ENCODE data around the gene ARHGAP15. TPM values are rescaled to one million over a fixed set of nuclear protein-coding genes. Genes with fewer than 3 reads are reported as not detected.

ARHGAP15 gene
- total RNA-seq, 1 donor from 2014 or later = 32.2 TPM

DNA sequence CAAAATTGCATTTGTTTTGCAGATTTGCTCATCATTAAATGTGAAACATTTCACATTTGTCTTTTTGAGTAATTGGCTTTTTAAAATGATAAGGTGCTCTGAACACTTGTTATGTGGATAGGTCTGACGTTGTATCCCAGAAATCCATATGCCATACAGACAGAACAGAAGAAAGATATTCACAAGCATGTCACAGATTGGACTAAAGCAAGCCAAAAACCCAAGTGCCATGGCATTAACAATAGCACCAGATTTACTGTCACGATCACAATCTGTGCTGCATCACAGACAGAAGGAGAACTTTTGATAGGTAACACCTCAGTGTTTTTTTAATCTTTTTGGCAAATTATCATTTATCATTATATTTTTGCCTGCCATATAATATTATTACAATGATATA, 272.6 kb downstream of the ARHGAP15 start:
- peak; percentile 6 for DNase-seq

DNA sequence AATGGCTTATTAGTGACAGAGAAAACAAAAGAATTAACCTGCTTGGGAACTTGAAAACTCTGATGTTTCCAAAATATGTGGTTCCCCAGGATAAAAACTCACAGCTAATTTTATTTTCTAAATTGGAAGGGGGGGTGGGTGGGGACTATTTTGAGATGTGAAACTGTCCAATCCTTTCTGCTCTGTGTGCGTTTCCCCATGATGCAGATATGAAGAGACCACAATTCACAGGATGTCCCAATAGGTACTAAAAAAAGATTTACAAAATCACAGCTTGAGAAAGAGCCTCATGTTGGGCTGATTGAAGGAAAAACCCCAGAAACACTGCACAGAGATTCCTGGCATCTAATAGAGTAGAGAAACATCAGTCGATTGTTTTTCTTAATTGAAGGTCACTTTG, 273.2 kb downstream of the ARHGAP15 start:
- DNase-seq = no peak

DNA sequence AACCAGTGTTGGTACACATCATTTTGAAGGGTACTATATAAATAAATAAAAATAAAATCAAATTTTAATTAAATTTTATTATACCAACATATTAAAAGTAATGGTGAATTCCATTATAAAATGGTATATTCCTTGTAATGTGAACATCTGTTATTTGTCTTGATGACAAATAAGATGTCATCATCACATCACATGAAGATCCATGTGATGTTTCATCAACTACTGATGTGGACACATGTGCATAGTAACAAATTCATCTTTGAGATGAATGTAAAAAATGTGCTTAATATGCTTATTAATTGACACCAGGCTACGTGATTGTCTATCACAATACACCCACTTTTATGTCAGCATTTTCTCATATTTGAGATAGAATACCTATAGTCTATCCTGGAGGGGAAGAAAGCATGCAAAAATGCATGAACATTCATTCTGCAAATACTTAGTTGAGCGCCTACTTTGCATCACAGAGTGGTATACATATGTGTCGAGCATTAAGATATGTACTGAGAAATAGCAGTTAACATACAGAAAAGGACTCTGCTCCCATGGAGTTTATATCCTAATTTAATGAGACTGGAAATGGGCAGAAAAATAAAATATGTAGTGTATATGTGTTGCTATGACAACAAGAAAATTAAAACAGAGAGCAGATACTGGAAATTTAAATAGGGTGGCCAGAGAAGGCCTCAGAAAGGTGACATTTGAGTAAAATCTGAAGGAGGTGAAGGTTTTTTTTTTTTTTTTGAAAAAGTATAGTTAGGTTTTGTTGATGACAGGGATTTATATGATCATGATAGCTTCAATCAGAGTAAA, 281.1 kb downstream of the ARHGAP15 start:
- no peak for DNase-seq

DNA sequence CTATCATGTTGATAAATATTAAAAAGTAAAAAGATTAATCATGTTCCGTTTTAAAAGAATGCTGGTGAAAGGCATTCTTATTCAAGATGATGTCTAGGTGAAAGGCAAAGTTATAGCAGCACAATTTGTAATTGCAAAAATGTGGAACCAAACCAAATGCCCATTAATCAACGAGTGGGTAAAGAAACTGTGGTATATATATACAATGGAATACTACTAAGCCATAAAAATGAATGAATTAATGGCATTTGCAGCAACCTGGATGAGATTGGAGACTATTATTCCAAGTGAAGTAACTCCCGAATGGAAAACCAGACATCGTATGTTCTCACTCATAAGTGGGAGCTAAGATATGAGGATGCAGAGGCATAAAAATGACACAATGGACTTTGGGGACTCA, 286.4 kb downstream of the ARHGAP15 start:
- DNase-seq = no peak

DNA sequence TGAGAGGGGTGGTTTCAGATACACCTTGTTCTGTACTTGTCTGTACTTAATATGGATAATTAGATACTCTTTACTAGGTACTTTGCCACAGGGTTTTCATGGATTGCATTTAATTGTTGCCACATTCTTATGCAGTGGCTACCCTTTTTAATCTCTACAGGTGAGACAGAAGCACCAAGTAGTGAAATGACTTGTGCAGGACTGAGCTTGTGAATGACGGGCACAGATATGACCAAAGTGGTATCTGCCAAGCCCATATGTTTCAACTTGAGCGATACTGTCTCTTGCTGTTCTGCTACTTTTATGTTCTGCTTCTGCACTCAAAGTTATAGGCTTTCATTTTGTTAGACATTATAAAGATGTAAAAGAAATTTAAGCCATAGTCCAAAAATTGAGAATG, 288.2 kb downstream of the ARHGAP15 start:
- DNase-seq = no peak

DNA sequence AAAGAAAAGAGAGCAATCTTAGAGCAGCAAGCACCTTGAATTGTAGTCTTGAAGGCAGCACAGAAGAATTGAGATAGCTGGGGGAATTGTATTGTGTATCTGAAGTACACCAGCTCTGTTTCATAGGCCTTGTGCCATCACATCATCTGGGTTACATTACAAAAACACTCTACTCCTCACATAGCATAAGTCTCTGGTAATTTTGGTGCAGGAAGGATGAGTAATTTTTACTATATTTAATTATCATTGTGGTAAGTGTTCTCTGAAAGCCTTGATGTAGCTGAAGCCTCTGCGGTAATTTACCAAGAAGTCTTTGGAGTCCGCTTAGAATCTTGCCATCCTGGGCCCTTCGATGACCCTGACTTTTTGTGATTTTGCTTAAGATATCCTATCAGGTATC, 291.1 kb downstream of the ARHGAP15 start:
- DNase-seq = no peak

DNA sequence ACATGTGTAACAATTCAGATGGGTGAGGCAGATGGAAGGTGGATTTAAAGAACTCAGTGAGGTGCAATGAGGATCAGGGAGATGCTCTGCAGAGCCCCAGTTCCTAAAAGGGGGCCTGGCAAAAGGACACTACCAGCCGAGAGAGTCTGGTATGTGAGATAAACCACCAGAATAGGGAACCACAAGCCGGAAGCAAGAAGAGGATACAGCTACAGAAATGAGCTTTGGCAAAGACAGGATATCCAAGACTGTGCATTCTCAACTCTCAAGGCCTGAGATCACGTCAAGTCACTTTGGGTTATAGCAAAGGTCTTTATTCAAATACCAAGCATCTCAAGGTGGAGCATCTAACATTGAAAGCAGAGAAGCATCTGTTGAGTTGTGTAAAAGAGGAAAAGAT, 293.5 kb downstream of the ARHGAP15 start:
- DNase-seq = no peak

DNA sequence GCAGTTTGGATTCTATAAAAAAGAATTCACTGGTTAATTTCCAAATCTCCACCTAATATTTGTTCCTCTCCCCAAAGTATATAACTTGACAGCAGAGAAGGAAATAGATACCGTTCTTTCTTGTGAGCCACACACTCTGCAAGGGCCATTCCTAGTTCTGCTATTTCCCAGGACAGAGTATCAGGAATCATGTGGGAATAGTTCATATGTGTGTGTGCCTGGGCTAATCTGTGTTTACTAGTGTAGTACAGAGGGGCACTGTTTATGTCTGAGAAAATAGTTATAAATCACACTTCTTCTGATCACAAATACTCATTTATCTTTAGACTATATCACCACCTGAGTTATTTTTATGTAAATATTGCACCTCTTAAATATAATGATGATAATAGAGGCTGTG, 296.7 kb downstream of the ARHGAP15 start:
- DNase-seq = no peak

DNA sequence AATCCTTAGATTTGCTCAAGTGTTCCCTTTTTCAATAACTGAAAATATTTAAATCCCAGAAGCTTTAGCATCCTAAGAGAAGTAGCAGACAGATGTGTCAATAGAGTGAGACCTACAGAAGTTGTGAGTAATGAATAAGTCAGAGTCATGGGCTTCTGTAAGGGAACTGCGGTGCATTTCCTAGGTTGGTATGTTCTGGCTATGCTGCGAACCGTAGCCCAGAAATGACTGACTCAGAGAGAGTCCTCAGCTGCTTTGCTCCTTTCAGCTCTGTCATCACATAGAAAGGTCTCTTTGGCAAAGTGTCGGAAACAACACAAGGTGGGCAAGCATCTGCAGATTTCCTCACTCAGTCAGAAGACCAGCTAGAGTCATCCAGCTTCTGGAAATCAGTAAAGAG, 297.1 kb downstream of the ARHGAP15 start:
- DNase-seq = no peak

DNA sequence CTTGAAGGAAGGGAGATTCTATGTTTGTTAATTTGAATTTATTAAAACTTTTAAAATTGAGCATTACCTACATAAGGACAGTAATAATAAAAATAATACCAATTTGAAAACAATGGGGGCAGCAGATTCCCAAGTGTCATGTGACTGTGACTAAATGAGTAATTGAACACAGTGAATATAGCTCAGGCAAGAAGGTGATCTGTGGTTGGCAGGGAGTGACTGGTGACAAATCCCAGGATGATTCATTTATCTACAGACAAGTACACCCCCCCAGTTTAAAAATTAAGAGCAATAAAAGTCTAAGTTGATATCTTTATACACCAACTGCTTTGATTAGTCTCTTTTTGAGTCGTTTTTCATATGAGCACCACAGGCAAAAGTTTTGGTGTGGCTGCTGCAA, 299.5 kb downstream of the ARHGAP15 start:
- no peak for DNase-seq

DNA sequence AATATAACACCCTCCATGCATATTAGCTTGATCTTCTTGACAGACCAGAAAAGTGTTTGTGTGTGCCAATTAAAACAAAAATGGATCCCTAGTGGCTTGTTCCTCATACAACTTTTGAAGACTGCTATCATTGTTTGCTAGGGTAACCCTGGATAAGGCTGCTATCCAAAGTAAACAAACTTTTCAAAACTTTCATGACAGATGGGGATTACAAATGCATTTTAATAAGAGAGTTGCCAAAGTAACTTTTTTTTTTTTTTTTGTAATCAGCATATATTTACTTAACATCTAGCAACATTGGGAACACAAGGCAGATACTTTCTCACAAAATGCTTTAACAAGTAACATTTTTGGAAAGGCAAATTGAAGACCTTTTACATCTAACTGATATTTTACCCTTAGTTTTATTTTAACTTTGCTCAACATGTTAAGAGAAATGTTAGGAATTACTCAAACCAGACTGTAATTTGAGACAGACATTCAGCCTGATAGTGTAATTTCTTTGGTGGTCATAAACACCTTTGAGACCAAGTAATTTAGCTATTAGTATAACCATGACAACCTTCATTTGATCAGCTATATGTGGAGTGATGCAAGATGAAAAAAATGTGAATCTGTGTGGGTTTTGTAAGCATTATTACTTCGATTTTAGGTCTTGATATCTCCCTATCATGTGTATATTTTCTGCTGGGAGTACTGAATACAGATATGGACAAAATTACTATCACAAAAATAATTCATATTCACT, 300.9 kb downstream of the ARHGAP15 start:
- peak; percentile 47 for DNase-seq

DNA sequence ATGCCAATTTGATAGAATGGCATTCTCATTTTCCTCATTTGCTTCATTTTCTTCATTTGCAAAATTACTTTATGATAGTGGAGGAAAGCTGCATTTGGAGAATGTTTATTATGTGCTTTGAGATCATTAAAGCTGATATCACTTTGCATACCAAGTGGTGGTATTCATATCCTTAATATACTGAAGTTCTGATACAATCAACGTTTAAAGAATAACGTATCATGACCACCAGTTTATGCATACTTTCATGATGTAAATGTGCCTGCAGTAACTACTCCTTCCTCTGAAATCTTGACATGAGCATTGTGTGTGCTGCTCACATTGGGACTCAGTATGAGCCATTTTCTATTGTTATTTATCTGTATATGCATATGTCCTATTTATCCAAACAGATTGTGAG, 302.1 kb downstream of the ARHGAP15 start:
- no peak for DNase-seq

DNA sequence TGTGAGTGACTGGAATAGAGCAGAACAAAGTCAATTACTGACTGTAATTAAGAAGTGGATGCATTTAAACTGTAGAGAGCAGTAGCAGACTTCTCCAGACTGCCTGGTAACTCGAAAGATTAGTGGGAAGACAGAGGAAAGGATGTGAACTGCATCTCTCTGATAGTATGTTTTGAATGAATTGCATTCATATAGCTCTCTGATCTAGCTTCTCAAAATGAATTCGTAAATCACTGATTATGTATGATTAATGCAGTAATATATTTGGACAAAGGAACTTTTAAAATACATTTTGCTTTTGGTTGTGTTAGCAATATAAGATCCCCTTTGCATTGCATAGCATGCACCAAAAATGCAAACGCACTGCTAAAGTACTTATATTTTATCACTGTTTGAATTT, 304.0 kb downstream of the ARHGAP15 start:
- peak; percentile 80 for DNase-seq

DNA sequence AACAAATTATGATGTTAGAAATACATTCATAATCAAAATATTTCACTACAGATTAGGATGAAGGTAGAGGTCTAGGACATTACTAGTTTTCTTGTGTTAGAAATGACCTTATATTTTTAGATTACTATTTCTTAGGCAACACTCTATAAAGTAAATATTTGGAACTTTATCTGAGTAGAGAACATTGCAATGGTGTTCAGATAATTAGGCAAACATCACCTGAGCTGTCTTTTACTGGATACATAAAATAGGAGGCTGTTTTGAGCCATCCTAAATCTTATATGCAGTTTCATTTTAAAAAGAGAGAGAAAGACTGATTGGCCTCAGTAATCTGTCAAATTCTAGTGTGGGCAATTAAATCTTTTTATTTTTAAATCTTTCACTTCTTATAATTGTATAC, 304.6 kb downstream of the ARHGAP15 start:
- no peak for DNase-seq

DNA sequence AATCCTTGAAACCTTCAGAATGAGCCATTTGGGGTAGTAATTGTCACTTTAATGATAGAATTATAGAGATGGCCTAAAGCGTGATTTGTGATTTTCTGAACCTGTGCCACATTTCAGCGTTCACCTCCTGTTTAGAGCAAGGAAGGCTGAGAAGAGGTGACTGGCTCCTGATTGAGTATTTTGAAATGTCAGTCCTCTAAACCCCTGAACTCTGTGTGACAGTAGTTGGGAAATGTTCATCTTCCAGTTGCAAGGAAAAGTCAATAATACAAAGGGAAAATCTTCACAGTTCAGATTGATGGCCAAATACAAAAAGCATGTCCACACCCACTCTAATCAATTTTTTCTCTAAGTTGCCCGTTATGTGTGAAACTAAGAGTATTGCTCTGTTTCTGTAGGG, 305.2 kb downstream of the ARHGAP15 start:
- no peak for DNase-seq

DNA sequence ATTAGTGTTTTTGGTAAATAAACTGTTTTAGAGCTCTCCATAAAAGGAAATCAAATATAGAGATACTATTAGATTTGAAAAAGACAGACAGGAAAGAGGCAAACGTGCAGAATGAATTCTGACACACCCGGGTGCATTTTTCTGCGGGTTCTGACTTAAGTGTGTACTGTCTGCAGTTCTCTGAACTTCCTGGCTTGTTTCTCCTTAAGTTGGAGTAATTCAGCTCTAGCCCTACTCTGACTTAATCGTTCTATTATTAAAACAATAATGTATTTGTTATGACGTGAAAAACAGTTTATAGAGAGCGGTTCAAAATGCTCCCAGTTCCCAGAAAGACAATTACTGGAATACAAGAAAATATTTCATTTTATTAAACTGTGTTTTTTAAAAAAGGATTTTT, 305.9 kb downstream of the ARHGAP15 start:
- peak; percentile 35 for DNase-seq

DNA sequence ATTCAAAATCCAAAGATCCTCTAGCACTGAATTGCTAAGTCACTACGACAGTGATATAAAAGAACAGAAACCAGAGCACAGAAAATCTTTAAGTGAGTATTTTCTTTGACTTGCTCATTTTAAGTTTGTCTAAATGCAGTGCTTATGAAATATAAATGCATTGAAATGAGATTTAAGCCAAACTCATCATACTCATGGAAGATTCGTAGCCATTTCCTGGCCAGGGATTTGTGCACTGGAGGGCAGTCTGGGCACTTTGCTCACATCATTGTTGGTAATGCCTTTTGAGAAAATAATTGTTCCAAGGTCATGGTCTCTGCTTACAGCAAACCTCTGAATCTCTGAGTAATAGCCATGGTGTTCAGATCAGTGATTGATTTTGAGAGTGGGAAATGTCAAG, 307.7 kb downstream of the ARHGAP15 start:
- DNase-seq = no peak

DNA sequence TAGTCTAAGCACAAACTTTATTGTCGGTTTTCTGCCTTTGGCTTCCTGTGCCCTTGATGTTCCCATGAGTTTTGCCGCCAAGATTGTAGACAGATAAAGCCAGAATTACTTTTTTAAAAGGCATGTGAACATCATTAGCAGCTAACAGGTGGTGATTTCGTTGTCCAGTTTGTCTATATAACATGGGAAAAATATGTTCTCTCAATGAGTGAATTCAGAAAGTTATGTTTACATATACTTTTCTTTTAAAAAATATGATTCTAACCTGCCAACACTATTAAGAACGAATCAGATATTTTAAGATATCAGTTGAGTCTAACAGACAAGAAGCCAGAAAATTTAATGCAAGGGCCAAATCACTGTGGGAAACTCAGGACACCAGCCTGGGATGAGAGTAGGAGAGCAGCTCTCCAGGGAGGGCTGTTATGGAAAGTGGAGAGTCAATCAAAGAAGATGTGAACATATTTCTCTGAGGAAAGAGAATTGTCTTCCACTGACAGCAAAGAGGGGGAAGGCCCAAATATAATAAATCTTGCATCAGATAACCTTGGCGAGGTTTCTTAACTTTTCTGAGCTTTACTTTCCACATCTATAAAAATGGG, 311.3 kb downstream of the ARHGAP15 start:
- no peak for DNase-seq

DNA sequence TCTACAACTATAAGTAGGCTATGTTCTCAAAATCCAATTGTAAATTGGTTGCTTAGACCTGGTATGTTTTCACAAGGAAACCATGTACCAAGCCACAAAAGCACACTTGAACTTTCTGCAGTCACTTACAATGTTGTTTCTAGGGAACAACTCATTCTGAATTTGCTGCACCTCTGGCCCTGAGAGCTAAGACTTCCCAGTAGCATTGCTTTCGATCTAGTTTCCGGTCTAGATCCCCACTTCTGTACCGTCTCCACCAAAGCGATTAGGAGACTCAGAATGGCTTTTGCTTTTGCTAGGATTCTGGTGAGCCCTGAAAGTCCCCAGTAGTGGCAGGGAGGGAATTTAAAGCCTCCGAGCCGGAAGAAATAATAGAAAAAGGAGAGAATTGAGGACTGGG, 313.0 kb downstream of the ARHGAP15 start:
- DNase-seq = no peak

DNA sequence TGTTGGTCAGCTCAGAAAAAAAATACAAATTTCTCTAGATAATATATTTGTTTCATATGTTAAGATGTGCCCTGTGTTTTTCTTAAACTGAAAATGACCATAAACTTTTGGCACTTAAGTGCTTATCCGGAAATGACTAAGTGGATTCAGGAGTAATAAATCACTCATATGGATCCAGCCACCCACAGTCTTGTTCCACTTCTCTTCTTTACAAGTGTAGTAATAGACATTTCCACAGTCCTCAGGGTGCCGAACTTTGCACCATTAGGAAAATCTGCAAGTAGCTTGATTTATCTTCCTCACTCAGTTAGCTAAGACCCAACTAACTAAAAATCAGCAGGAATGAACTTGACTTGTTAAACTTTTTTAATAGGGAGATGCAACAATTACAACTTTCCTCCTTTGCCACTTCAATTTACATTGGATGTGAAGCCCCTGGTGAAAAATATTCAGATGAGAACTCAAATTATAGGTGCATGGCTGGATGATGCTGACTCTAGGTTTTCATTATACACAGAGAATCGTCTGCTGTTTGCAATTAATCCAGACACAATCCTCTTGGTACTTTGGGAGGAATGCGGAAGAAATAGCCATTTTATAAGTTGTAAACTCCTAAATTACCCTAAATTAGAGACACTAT, 322.5 kb downstream of the ARHGAP15 start:
- no peak for DNase-seq

DNA sequence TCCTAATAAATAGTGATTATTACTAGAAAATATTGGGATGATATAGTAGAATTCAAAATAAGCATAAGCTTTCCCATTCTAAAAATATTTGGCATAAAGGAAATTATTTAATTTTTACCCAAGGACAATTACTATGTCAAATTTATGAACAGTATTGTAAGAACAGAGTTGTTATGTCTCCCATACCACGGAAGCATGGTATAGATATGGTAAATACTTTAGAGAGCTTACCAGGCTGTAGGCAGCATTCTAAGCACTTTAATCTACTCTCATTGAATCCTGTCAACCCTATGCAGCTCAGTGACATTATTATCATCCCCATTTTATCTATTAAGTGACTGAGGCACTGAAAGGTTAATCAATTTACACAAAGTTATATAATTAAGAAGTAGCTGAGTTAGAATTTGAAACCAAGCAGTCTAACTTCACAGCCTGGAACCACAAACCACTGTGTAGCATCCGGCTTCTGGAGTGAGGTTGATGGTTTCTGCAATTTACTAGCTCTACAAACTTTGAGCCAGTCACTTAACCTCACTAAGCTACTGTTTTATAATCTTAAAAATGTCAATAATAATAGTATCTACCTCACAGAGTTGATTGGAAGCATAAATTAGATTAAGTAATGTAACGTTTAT, 323.7 kb downstream of the ARHGAP15 start:
- no peak for DNase-seq

DNA sequence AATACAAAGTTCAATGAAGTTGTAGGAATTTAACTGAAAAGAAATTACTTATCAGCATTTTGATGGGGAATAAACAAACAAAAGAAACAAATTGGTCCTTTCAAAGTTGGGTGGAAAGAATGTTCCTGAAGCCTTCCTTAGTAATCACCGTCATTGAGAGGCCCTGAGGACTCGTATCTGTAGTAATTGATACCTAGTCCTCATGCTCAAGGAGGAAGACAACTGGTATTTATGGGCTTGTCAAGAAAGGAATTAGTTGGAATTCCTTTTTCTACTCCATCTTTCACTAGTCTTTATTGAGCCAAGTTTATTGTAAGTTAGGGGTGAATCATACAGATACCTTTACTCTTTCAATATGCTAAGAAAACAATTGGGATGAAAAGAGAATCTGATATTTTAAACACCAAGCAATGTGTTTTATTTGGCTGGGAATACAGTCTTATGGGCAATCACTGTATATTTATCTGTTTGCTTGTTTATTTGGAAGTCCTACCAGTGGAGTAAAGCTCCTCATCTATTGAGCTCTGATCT, 324.8 kb downstream of the ARHGAP15 start:
- DNase-seq = no peak
